IPS-18a (cell line): ENCODE measurements around the gene ADARB2.
"Not testable (repeated sequence)": the region's sequence is repeated elsewhere in the genome, so short reads cannot be mapped to it uniquely, and the experiment has no call there.

Experiments
- H3K27ac ChIP-seq: one replicate; pipeline ENCODE4 v1.5.1; 2013; ENCODE audit warnings: low read length
- H3K27me3 ChIP-seq: one replicate; pipeline ENCODE4 v1.6.1; 2013; ENCODE audit warnings: mild to moderate bottlenecking, low read length; ENCODE audit not compliant: control insufficient read depth, insufficient read depth
- H3K36me3 ChIP-seq: one replicate; pipeline ENCODE4 v1.6.1; 2013; ENCODE audit warnings: low read depth, low read length; ENCODE audit not compliant: control insufficient read depth
- H3K4me1 ChIP-seq: one replicate; pipeline ENCODE4 v1.6.1; 2013; ENCODE audit warnings: low read depth, low read length; ENCODE audit not compliant: control insufficient read depth
- H3K4me3 ChIP-seq: one replicate; pipeline ENCODE4 v1.5.1; 2013; ENCODE audit warnings: low read length
- H3K9ac ChIP-seq: one replicate; pipeline ENCODE4 v1.6.1; 2013; ENCODE audit warnings: mild to moderate bottlenecking, low read length, moderate library complexity
- H3K9me3 ChIP-seq: one replicate; pipeline ENCODE4 v1.6.1; 2013; ENCODE audit warnings: low read depth, low read length; ENCODE audit not compliant: control insufficient read depth

ADARB2 gene

GRCh38 chr10:1354809-1355710, 382.3 kb downstream of the ADARB2 start:
- Histone ChIP-seq H3K9ac (no peak overlapping the region), H3K9me3 (no peaks in the 10 kb centered on the region), H3K27me3 (no peaks in the 10 kb centered on the region), H3K4me3 (no peak overlapping the region), H3K36me3 (no peaks in the 10 kb centered on the region), H3K27ac (no peak overlapping the region), H3K4me1 (peaks cover 20% of the 10 kb centered on the region)

- not testable (repeated sequence) for H3K27ac ChIP-seq, H3K27me3 ChIP-seq, H3K4me3 ChIP-seq, H3K9me3 ChIP-seq, H3K36me3 ChIP-seq, H3K9ac ChIP-seq
- H3K4me1 ChIP-seq: peaks cover 10% of the 10 kb centered on the region
Measured at GRCh38 chr10:1352296-1352695, 385.0 kb downstream of the ADARB2 start.

GRCh38 chr10:1348773-1349050, 388.6 kb downstream of the ADARB2 start:
- H3K4me1 ChIP-seq: peaks cover 10% of the 10 kb centered on the region
- no peaks in the 10 kb centered on the region for H3K9me3 ChIP-seq
- H3K27me3 ChIP-seq: no peaks in the 10 kb centered on the region
- no peaks in the 10 kb centered on the region for H3K36me3 ChIP-seq
- H3K9ac ChIP-seq: no peak overlapping the region
- H3K27ac ChIP-seq: no peak overlapping the region
- no peak overlapping the region for H3K4me3 ChIP-seq

GRCh38 chr10:1347962-1348772, 389.2 kb downstream of the ADARB2 start:
- Histone ChIP-seq H3K27ac (no peak overlapping the region), H3K27me3 (no peaks in the 10 kb centered on the region), H3K4me3 (no peak overlapping the region), H3K36me3 (no peaks in the 10 kb centered on the region), H3K9me3 (no peaks in the 10 kb centered on the region), H3K9ac (no peak overlapping the region), H3K4me1 (peaks cover 10% of the 10 kb centered on the region)

GRCh38 chr10:1347525-1347924, 389.8 kb downstream of the ADARB2 start:
- Histone ChIP-seq H3K27me3 (no peaks in the 10 kb centered on the region), H3K4me1 (peaks cover 10% of the 10 kb centered on the region), H3K9me3 (no peaks in the 10 kb centered on the region), H3K9ac (no peak overlapping the region), H3K4me3 (no peak overlapping the region), H3K27ac (no peak overlapping the region), H3K36me3 (no peaks in the 10 kb centered on the region)

- no peaks in the 10 kb centered on the region for H3K27me3 ChIP-seq
- no peak overlapping the region for H3K27ac ChIP-seq
- H3K9ac ChIP-seq: no peak overlapping the region
- H3K4me1 ChIP-seq: peaks cover 10% of the 10 kb centered on the region
- no peaks in the 10 kb centered on the region for H3K36me3 ChIP-seq
- no peak overlapping the region for H3K4me3 ChIP-seq
- no peaks in the 10 kb centered on the region for H3K9me3 ChIP-seq
Measured at GRCh38 chr10:1346201-1346600, 391.1 kb downstream of the ADARB2 start.

- Histone ChIP-seq H3K27ac (no peak overlapping the region), H3K4me1 (peaks cover 10% of the 10 kb centered on the region), H3K4me3 (no peak overlapping the region), H3K36me3 (no peaks in the 10 kb centered on the region), H3K27me3 (no peaks in the 10 kb centered on the region), H3K9ac (no peak overlapping the region), H3K9me3 (no peaks in the 10 kb centered on the region)
Measured at GRCh38 chr10:1345368-1345767, 392.0 kb downstream of the ADARB2 start.

GRCh38 chr10:1344846-1345245, 392.5 kb downstream of the ADARB2 start:
- Histone ChIP-seq H3K4me3 (no peak overlapping the region), H3K9ac (no peak overlapping the region), H3K36me3 (no peaks in the 10 kb centered on the region), H3K9me3 (no peaks in the 10 kb centered on the region), H3K27me3 (no peaks in the 10 kb centered on the region), H3K4me1 (peaks cover 10% of the 10 kb centered on the region), H3K27ac (no peak overlapping the region)

- Histone ChIP-seq H3K36me3 (no peaks in the 10 kb centered on the region), H3K9me3 (no peaks in the 10 kb centered on the region), H3K4me1 (peaks cover 10% of the 10 kb centered on the region), H3K4me3 (no peak overlapping the region), H3K27me3 (no peaks in the 10 kb centered on the region), H3K27ac (no peak overlapping the region), H3K9ac (no peak overlapping the region)
Measured at GRCh38 chr10:1344408-1344807, 392.9 kb downstream of the ADARB2 start.

- Histone ChIP-seq H3K36me3 (no peaks in the 10 kb centered on the region), H3K27ac (no peak overlapping the region), H3K27me3 (no peaks in the 10 kb centered on the region), H3K9me3 (no peaks in the 10 kb centered on the region), H3K4me1 (peaks cover 4% of the 10 kb centered on the region), H3K4me3 (no peak overlapping the region), H3K9ac (no peak overlapping the region)
Measured at GRCh38 chr10:1343176-1343575, 394.1 kb downstream of the ADARB2 start.

- not testable (repeated sequence) for H3K27ac ChIP-seq, H3K4me3 ChIP-seq, H3K27me3 ChIP-seq, H3K36me3 ChIP-seq, H3K9ac ChIP-seq, H3K4me1 ChIP-seq, H3K9me3 ChIP-seq
Measured at GRCh38 chr10:1341052-1341451, 396.3 kb downstream of the ADARB2 start.

- H3K36me3 ChIP-seq: no peaks in the 10 kb centered on the region
- H3K27me3 ChIP-seq: no peaks in the 10 kb centered on the region
- no peaks in the 10 kb centered on the region for H3K9me3 ChIP-seq
- H3K9ac ChIP-seq: no peak overlapping the region
- H3K4me1 ChIP-seq: peaks cover 10% of the 10 kb centered on the region
- no peak overlapping the region for H3K4me3 ChIP-seq
- no peak overlapping the region for H3K27ac ChIP-seq
Measured at GRCh38 chr10:1339396-1339795, 397.9 kb downstream of the ADARB2 start.
